HCT116 (cell line): ENCODE measurements around the gene ABCC8. TPM values are rescaled to one million over a fixed set of nuclear protein-coding genes. Genes with fewer than 3 reads are reported as not detected.

Source experiments
- ATAC-seq: fragments of 200-7000 bp; cut with Tn5 transposase; 2 replicates; pipeline ENCODE4 v1.9.1; 2020; ENCODE audit warnings: mild to moderate bottlenecking, moderate library complexity
- BruUV-seq: library from RNA; stranded (reverse); fragments of 400-500 nt; replicated peaks from 2 replicates; lab custom pipeline; 2021; lab: Mats Ljungman, UMichigan
- CTCF ChIA-PET: fragments of 300-600 bp; sonication (Branson Sonifier 250); formaldehyde crosslinking; loops from one replicate; lab custom pipeline; 2021; ENCODE audit warnings: antibody characterized with exemption; lab: Charles Lee
- POLR2A ChIA-PET: fragments of 300-600, 350-600 bp; sonication (Branson Sonifier 250); formaldehyde crosslinking; loops from one replicate; lab custom pipeline; 2021; ENCODE audit warnings: antibody characterized with exemption; lab: Charles Lee
- RAD21 ChIA-PET, 2 experiments: fragments of 300-600 bp; sonication (Branson Sonifier 250); formaldehyde crosslinking; loops; one replicate each; lab custom pipeline; 2023; ENCODE audit warnings: low total read pairs in 2 of 2; ENCODE audit not compliant: uncharacterized antibody in 2 of 2, unreplicated experiment in 2 of 2, low non-redundant PET in 1 of 2; lab: Charles Lee
- DNase-seq: peaks from one replicate; pipeline ENCODE4 v3.0.0-alpha.2; 2010; ENCODE audit warnings: low read depth, low spot score
- H2AFZ ChIP-seq: fragments of 200-600 bp; shearing (Covaris generic), sonication (generic); 2 replicates; pipeline ENCODE4 v1.6.1; 2017; ENCODE audit warnings: low read depth, mixed run types, mixed read lengths, antibody characterized with exemption, low read length; ENCODE audit not compliant: poor library complexity, severe bottlenecking
- H3K27ac ChIP-seq: 2 replicates; pipeline ENCODE4 v1.5.1; 2012; ENCODE audit warnings: low read depth, low read length
- H3K27me3 ChIP-seq: fragments of 200-600 bp; sonication (generic); 2 replicates; pipeline ENCODE4 v1.6.1; 2016; ENCODE audit warnings: mixed run types, low read length, mixed read lengths; ENCODE audit not compliant: insufficient read depth
- H3K36me3 ChIP-seq, 2 experiments: fragments of 200-500 bp in 1 of 2; fragments of 200-600 bp in 1 of 2; sonication (Bioruptor generic) in 1 of 2; sonication (generic) in 1 of 2; 2 replicates each; pipeline versions ENCODE4 v1.5.1 to v1.6.1; 2014 to 2016; ENCODE audit warnings: low read length in 2 of 2, inconsistent platforms in 1 of 2, mixed read lengths in 1 of 2, mixed run types in 1 of 2; ENCODE audit not compliant: insufficient read depth in 2 of 2, control insufficient read depth in 1 of 2
- H3K4me1 ChIP-seq, 2 experiments: fragments of 200-600 bp in 1 of 2; sonication (generic) in 1 of 2; 2 replicates each; pipeline versions ENCODE4 v1.5.1 to v1.6.1; 2012 to 2017; ENCODE audit warnings: low read length in 2 of 2, inconsistent platforms in 1 of 2, mild to moderate bottlenecking in 1 of 2, mixed read lengths in 1 of 2, mixed run types in 1 of 2, moderate library complexity in 1 of 2; ENCODE audit not compliant: insufficient read depth in 2 of 2, control insufficient read depth in 1 of 2
- H3K4me2 ChIP-seq: fragments of 200-600 bp; sonication (generic); 2 replicates; pipeline ENCODE4 v1.6.1; 2017; ENCODE audit warnings: mixed run types, low read length, mixed read lengths
- H3K4me3 ChIP-seq, 2 experiments: fragments of 200-600 bp in 1 of 2; sonication (generic) in 1 of 2; replicated peaks in 1 of 2; 2 replicates each; pipeline ENCODE4 v1.5.1; 2011 to 2016; ENCODE audit warnings: low read length in 2 of 2, control low read depth in 1 of 2, low read depth in 1 of 2, mild to moderate bottlenecking in 1 of 2, mixed read lengths in 1 of 2, mixed run types in 1 of 2
- H3K79me2 ChIP-seq: fragments of 200-600 bp; sonication (generic); 2 replicates; pipeline ENCODE4 v1.6.1; 2017; ENCODE audit warnings: mild to moderate bottlenecking, mixed run types, low read length, moderate library complexity, mixed read lengths; ENCODE audit not compliant: insufficient read depth
- H3K9ac ChIP-seq: fragments of 200-600 bp; sonication (generic); 2 replicates; pipeline ENCODE4 v1.6.1; 2016; ENCODE audit warnings: low read length, mixed read lengths
- H3K9me2 ChIP-seq: fragments of 200-600 bp; sonication (generic), shearing (Covaris generic); 2 replicates; pipeline ENCODE4 v1.6.1; 2017; ENCODE audit warnings: mixed run types, mild to moderate bottlenecking, moderate library complexity; ENCODE audit not compliant: insufficient read depth
- H3K9me3 ChIP-seq, 2 experiments: fragments of 200-500 bp in 1 of 2; fragments of 200-600 bp in 1 of 2; sonication (Bioruptor generic) in 1 of 2; sonication (generic) in 1 of 2; 2 replicates each; pipeline ENCODE4 v1.6.1; 2014 to 2017; ENCODE audit warnings: low read length in 2 of 2, mixed read lengths in 2 of 2, inconsistent platforms in 1 of 2, low read depth in 1 of 2, mild to moderate bottlenecking in 1 of 2, mixed run types in 1 of 2, moderate library complexity in 1 of 2; ENCODE audit not compliant: control insufficient read depth in 1 of 2, insufficient read depth in 1 of 2
- H4K20me1 ChIP-seq: fragments of 200-600 bp; sonication (generic), shearing (Covaris generic); 2 replicates; pipeline ENCODE4 v1.6.1; 2017; ENCODE audit warnings: mixed run types, mild to moderate bottlenecking, moderate library complexity; ENCODE audit not compliant: insufficient read depth
- CBX3 ChIP-seq: IDR thresholded peaks from 2 replicates; pipeline ENCODE4 v1.6.1; 2012; ENCODE audit warnings: low read depth
- EGR1 ChIP-seq: IDR thresholded peaks from 2 replicates; pipeline ENCODE4 v1.6.1; 2012; ENCODE audit warnings: low read depth
- EZH2 ChIP-seq: fragments of 200-600 bp; sonication (generic); IDR thresholded peaks from 2 replicates; pipeline ENCODE4 v1.6.1; 2017; ENCODE audit warnings: antibody characterized with exemption, mixed run types
- FOSL1 ChIP-seq: IDR thresholded peaks from 2 replicates; pipeline ENCODE4 v1.6.1; 2012; ENCODE audit warnings: low read depth
- JUND ChIP-seq: IDR thresholded peaks from 2 replicates; pipeline ENCODE4 v1.6.1; 2012
- RAD21 ChIP-seq: IDR thresholded peaks from 2 replicates; pipeline ENCODE4 v1.6.1; 2012; ENCODE audit warnings: low read depth, mild to moderate bottlenecking
- SP1 ChIP-seq: IDR thresholded peaks from 2 replicates; pipeline ENCODE4 v1.6.1; 2012; ENCODE audit warnings: low read depth
- SRF ChIP-seq: IDR thresholded peaks from 2 replicates; pipeline ENCODE4 v1.6.1; 2012; ENCODE audit warnings: low read depth
- TCF7L2 ChIP-seq: IDR thresholded peaks from 2 replicates; pipeline ENCODE4 v1.7.0; 2011; ENCODE audit warnings: borderline replicate concordance, inconsistent platforms; ENCODE audit not compliant: insufficient read depth, insufficient read length; ENCODE audit errors: extremely low read depth
- intact Hi-C: fragments of 100-400 bp; cut with micrococcal nuclease; formaldehyde crosslinking; loops from 2 replicates; pipeline ENCODE4 v1.10.0; 2022
- total RNA-seq: library from RNA; stranded (reverse); gene quantifications from one replicate; pipeline ENCODE4 v1.2.1, GENCODE V29; 2021; ENCODE audit not compliant: unreplicated experiment
- TF ChIP-seq, protein P1 (sequence below): IDR thresholded peaks from 2 replicates; pipeline ENCODE4 v1.6.1; 2012
- TF ChIP-seq, protein P2 (sequence below): IDR thresholded peaks from 2 replicates; pipeline ENCODE4 v1.6.1; 2012; ENCODE audit warnings: low read depth
- TF ChIP-seq, protein P3 (sequence below): IDR thresholded peaks from 2 replicates; pipeline ENCODE4 v1.6.1; 2012
- TF ChIP-seq, protein P4 (sequence below): IDR thresholded peaks from 2 replicates; pipeline ENCODE4 v1.6.1; 2011; ENCODE audit warnings: mild to moderate bottlenecking, low read length, moderate library complexity; ENCODE audit not compliant: insufficient replicate concordance; ENCODE audit errors: extremely low read depth

Gene ABCC8
- total RNA-seq, 1 experiment from 2014 or later = 0.39 TPM

DNA sequence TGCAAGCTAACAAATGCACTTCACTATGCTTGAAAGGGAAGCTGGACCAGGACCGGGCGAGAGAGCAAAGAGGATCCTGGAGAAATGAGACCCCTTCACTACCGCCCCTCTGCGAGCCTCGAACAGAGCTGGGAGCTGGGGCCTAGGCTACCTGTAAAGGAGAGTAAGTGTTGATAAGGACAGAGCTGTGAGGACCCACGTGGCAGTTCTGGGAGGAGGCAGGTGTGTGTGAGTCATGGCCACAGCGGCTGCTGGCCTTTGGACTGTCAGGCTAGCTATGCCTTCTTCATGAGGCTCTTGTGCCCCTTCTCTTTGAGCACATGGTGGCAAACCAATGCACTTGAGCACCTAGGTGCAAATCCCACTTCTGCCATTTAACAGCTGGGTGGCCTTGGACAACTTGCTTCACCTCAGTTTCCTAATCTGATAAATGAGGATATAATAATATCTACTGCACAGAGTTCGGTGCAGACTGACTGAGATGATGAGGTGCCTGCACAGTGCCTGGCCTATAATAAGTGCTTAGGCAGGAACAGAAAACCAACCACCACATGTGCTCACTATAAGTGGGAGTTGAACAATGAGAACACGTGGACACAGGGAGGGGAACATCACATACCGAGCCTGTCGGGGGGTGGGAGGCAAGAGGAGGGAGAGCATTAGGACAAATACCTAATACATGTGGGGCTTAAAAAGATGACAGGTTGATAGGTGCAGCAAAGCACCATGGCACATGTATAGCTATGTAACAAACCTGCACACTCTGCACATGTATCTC, 52.9 kb downstream of the ABCC8 start:
- ChIA-PET RAD21 (no interaction called here), CTCF (no interaction called here), POLR2A (no interaction called here)
- ATAC-seq (peak; percentile 85), DNase-seq (no peak)
- Histone ChIP-seq H3K27ac (no peak overlapping the region), H3K79me2 (no peaks in the 10 kb centered on the region), H3K27me3 (peaks cover 37% of the 10 kb centered on the region), H3K4me2 (no peak overlapping the region; the same call in 1 of the 2 replicates), H2AFZ (no peak overlapping the region), H3K9ac (no peak overlapping the region), H4K20me1 (no peaks in the 10 kb centered on the region), H3K4me3 (no peak overlapping the region), H3K36me3 (no peaks in the 10 kb centered on the region), H3K9me2 (no peaks in the 10 kb centered on the region), H3K4me1 (peaks cover 0 to 8% of the 10 kb centered on the region in 2 experiments; a peak in 2 of 4 replicates), H3K9me3 (no peaks in the 10 kb centered on the region)
- TF ChIP-seq EGR1 (no peak), JUND (peak; percentile 14; the same call in 1 of the 2 replicates)
- TF ChIP-seq, protein P1, sequence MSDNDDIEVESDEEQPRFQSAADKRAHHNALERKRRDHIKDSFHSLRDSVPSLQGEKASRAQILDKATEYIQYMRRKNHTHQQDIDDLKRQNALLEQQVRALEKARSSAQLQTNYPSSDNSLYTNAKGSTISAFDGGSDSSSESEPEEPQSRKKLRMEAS = peak; percentile 81
- BruUV-seq = no TSS peak
- intact Hi-C loops = no loop called here

DNA sequence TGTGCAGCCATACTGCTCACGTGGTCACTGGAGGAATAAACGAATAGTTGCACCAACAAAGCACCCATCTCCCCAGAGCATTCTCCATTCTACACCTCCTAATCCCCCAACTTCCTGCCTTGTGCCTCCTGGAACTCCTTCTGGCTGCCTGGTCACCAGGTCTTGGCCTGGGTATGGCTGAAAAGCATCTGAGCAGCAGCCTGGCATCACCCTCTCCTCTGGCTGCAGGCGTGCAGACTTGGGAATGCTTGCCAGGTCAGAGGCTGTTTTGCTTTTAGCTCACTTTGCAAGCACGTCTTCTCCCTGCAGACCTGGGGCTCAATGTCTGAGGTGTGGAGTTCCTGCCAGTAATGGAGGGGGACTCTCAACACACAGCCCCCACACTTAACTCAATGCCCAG, 54.9 kb downstream of the ABCC8 start:
- peaks cover 0 to 8% of the 10 kb centered on the region in 2 experiments; a peak in 2 of 4 replicates for H3K4me1 ChIP-seq
- no peaks in the 10 kb centered on the region for H3K9me3 ChIP-seq
- no peak overlapping the region for H3K27ac ChIP-seq
- ChIA-PET POLR2A (no interaction called here), RAD21 (no interaction called here), CTCF (no interaction called here)
- H2AFZ ChIP-seq = no peak overlapping the region
- no peaks in the 10 kb centered on the region for H3K9me2 ChIP-seq
- H3K9ac ChIP-seq = no peak overlapping the region
- BruUV-seq = no TSS peak
- no peaks in the 10 kb centered on the region for H3K79me2 ChIP-seq
- intact Hi-C loops = no loop called here
- H3K27me3 ChIP-seq = peaks cover 52% of the 10 kb centered on the region
- H3K4me3 ChIP-seq = no peak overlapping the region
- ATAC-seq = no peak
- DNase-seq = no peak
- no peaks in the 10 kb centered on the region for H4K20me1 ChIP-seq
- H3K4me2 ChIP-seq = no peak overlapping the region
- no peaks in the 10 kb centered on the region for H3K36me3 ChIP-seq
- no peak for TF ChIP-seq SP1
- TF ChIP-seq SRF = no peak
- TF ChIP-seq CBX3 = no peak
- TF ChIP-seq TCF7L2 = no peak
- TF ChIP-seq FOSL1 = no peak
- TF ChIP-seq, protein P2, sequence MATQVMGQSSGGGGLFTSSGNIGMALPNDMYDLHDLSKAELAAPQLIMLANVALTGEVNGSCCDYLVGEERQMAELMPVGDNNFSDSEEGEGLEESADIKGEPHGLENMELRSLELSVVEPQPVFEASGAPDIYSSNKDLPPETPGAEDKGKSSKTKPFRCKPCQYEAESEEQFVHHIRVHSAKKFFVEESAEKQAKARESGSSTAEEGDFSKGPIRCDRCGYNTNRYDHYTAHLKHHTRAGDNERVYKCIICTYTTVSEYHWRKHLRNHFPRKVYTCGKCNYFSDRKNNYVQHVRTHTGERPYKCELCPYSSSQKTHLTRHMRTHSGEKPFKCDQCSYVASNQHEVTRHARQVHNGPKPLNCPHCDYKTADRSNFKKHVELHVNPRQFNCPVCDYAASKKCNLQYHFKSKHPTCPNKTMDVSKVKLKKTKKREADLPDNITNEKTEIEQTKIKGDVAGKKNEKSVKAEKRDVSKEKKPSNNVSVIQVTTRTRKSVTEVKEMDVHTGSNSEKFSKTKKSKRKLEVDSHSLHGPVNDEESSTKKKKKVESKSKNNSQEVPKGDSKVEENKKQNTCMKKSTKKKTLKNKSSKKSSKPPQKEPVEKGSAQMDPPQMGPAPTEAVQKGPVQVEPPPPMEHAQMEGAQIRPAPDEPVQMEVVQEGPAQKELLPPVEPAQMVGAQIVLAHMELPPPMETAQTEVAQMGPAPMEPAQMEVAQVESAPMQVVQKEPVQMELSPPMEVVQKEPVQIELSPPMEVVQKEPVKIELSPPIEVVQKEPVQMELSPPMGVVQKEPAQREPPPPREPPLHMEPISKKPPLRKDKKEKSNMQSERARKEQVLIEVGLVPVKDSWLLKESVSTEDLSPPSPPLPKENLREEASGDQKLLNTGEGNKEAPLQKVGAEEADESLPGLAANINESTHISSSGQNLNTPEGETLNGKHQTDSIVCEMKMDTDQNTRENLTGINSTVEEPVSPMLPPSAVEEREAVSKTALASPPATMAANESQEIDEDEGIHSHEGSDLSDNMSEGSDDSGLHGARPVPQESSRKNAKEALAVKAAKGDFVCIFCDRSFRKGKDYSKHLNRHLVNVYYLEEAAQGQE = no peak
- TF ChIP-seq, protein P3, sequence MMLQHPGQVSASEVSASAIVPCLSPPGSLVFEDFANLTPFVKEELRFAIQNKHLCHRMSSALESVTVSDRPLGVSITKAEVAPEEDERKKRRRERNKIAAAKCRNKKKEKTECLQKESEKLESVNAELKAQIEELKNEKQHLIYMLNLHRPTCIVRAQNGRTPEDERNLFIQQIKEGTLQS = no peak
- TF ChIP-seq, protein P4, sequence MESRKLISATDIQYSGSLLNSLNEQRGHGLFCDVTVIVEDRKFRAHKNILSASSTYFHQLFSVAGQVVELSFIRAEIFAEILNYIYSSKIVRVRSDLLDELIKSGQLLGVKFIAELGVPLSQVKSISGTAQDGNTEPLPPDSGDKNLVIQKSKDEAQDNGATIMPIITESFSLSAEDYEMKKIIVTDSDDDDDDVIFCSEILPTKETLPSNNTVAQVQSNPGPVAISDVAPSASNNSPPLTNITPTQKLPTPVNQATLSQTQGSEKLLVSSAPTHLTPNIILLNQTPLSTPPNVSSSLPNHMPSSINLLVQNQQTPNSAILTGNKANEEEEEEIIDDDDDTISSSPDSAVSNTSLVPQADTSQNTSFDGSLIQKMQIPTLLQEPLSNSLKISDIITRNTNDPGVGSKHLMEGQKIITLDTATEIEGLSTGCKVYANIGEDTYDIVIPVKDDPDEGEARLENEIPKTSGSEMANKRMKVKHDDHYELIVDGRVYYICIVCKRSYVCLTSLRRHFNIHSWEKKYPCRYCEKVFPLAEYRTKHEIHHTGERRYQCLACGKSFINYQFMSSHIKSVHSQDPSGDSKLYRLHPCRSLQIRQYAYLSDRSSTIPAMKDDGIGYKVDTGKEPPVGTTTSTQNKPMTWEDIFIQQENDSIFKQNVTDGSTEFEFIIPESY = no peak
- no peak for TF ChIP-seq EZH2
- TF ChIP-seq, protein P1 = no peak
- no peak for TF ChIP-seq RAD21
- no peak for TF ChIP-seq EGR1
